ENCODE data around the gene PRSS8. TPM values are rescaled to one million over a fixed set of nuclear protein-coding genes. Genes with fewer than 3 reads are reported as not detected.
"Not testable (repeated sequence)": the region's sequence is repeated elsewhere in the genome, so short reads cannot be mapped to it uniquely, and the experiment has no call there.

Gene PRSS8
- total RNA-seq, 2 experiments from 2014 or later, result not detected

DNA sequence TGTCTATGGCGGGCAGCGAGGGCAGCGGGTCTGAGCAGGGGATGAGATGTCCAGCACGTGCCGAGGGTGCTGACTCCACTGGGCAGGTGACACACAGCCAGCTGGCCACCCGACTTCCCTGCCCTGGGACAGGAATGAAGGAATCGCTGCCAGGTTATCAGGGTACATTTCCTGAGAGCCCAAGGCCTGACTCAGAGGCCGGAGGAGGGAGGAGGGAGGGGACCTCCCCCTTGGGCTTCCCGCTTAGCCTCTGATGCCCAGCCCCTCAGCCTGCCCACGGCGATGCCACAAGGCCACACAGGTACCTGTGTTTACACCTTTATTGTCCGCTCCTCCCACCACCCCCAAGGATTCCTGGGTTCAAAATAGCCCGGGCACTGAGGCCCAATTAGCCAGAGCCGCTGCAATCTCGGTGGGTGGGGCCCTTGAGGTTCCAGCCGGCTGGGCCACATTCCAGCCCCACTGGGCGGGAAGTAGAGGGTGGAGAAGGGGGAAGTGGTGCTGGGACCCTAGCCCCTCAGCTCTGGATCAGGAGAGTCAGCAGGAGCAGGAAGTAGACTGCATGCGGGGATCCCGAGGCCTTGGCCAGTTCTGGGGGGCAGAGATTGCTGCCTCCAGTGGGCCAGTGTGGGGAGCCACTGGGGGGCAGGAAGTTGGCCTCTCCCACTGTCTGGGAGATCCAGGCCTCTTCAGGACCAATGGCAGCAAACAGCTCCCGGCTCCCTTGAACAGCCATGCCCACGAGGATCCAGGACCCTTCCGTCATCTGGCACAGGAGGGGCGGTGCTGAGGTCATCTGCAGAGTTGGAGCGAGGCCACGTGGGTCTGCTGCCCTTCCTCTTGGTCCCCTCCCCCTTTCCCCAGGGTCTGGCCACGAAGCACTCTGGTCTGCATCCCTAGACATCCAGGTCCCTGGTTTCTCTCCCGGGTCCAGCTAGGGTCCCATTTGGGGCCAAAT is 3.4 kb upstream of the PRSS8 start:
- no peaks in the 10 kb centered on the region for H3K9me3 Mint-ChIP-seq
- H3K4me1 Mint-ChIP-seq (ENCODE audit: low read depth), result peaks cover 7% of the 10 kb centered on the region
- no peak for DNase-seq
- TF ChIP-seq, protein P1, sequence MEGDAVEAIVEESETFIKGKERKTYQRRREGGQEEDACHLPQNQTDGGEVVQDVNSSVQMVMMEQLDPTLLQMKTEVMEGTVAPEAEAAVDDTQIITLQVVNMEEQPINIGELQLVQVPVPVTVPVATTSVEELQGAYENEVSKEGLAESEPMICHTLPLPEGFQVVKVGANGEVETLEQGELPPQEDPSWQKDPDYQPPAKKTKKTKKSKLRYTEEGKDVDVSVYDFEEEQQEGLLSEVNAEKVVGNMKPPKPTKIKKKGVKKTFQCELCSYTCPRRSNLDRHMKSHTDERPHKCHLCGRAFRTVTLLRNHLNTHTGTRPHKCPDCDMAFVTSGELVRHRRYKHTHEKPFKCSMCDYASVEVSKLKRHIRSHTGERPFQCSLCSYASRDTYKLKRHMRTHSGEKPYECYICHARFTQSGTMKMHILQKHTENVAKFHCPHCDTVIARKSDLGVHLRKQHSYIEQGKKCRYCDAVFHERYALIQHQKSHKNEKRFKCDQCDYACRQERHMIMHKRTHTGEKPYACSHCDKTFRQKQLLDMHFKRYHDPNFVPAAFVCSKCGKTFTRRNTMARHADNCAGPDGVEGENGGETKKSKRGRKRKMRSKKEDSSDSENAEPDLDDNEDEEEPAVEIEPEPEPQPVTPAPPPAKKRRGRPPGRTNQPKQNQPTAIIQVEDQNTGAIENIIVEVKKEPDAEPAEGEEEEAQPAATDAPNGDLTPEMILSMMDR (IDR thresholded peaks at IDR 0.05), result no peak
- ATAC-seq, result no peak
- H3K4me3 Mint-ChIP-seq, result no peak overlapping the region
- POLR2A ChIA-PET, result interaction anchor here (1.2 kb wide), 1 partner anchor 41 kb away, joined by 6 read pairs; the partner anchor contains the start of gene FUS
- intact Hi-C loops (cut with micrococcal nuclease), result no loop called here
- no peaks in the 10 kb centered on the region for H3K27me3 Mint-ChIP-seq
- CTCF ChIA-PET, result no interaction called here
- no peaks in the 10 kb centered on the region for H3K36me3 Mint-ChIP-seq (ENCODE audit: low read depth)
- no peak overlapping the region for H3K27ac Mint-ChIP-seq

DNA sequence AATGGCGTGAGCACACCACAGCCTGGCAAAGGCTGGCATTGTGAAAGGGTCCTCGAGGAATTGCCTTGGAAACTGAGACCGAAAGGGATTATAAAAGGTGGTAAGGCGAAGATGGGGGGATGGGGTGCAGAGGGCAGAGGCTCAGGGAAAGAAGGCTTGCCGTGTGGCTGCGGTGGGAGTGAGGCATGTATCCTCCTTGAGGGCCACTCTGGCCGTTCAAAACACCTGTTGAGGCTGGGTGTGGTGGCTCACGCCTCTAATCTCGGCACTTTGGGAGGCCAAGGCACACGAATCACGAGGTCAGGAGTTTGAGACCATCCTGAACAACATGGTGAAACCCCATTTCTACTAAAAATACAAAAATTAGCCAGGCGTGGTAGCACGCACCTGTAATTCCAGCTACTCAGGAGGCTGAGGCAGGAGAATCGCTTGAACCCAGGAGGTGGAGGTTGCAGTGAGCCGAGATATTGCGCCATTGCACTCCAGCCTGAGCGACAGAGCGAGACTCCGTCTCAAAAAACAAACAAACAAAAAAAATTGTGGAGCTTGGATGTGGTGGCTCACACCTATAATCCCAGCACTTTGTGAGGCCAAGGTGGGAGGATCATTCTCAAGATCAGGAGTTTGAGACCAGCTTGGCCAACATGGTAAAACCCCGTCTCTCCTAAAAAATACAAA is 1.4 kb upstream of the PRSS8 start:
- H3K27me3 Mint-ChIP-seq; ATAC-seq; H3K4me1 Mint-ChIP-seq (ENCODE audit: low read depth); H3K36me3 Mint-ChIP-seq (ENCODE audit: low read depth); H3K4me3 Mint-ChIP-seq; H3K27ac Mint-ChIP-seq; DNase-seq; H3K9me3 Mint-ChIP-seq; intact Hi-C loops (cut with micrococcal nuclease): not testable (repeated sequence)
- CTCF ChIA-PET, result interaction anchor here (1.0 kb wide), 1 partner anchor 151 kb away, joined by 3 read pairs; no protein-coding TSS in a partner anchor
- POLR2A ChIA-PET, result interaction anchor here (1.0 kb wide), 1 partner anchor 43 kb away, joined by 4 read pairs; the partner anchor contains the start of gene FUS

DNA sequence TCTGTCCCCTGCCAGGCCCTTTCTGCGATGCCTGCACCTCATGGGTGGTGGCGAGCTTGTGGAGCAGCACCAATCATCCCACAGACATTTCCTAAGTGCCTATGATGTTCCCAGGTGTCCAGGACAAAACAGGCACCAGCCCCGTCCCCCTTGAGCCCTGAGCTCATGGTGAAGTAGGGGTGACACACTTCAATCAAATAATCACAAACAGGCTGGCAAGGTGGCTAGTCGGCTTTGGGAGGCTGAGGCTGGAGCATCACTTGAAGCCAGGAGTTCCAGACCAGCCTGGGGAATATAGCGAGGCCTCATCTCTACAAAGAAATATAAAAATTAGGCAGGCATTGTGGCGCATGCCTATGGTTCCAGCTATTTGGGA is 748 bp upstream of the PRSS8 start:
- Mint-ChIP-seq H3K36me3 (ENCODE audit: low read depth) (no peaks in the 10 kb centered on the region), H3K9me3 (no peaks in the 10 kb centered on the region), H3K4me3 (no peak overlapping the region), H3K4me1 (ENCODE audit: low read depth) (peaks cover 2% of the 10 kb centered on the region), H3K27me3 (no peaks in the 10 kb centered on the region), H3K27ac (no peak overlapping the region)
- ChIA-PET POLR2A (interaction anchor here (1.0 kb wide), 1 partner anchor 44 kb away, joined by 4 read pairs; the partner anchor contains the start of gene FUS), CTCF (interaction anchor here (1.6 kb wide), 1 partner anchor 20 kb away, joined by 3 read pairs; no protein-coding TSS in a partner anchor)
- intact Hi-C loops (cut with micrococcal nuclease), result no loop called here
- ATAC-seq (no peak), DNase-seq (no peak)
- TF ChIP-seq, protein P1 (IDR thresholded peaks at IDR 0.05), result no peak

DNA sequence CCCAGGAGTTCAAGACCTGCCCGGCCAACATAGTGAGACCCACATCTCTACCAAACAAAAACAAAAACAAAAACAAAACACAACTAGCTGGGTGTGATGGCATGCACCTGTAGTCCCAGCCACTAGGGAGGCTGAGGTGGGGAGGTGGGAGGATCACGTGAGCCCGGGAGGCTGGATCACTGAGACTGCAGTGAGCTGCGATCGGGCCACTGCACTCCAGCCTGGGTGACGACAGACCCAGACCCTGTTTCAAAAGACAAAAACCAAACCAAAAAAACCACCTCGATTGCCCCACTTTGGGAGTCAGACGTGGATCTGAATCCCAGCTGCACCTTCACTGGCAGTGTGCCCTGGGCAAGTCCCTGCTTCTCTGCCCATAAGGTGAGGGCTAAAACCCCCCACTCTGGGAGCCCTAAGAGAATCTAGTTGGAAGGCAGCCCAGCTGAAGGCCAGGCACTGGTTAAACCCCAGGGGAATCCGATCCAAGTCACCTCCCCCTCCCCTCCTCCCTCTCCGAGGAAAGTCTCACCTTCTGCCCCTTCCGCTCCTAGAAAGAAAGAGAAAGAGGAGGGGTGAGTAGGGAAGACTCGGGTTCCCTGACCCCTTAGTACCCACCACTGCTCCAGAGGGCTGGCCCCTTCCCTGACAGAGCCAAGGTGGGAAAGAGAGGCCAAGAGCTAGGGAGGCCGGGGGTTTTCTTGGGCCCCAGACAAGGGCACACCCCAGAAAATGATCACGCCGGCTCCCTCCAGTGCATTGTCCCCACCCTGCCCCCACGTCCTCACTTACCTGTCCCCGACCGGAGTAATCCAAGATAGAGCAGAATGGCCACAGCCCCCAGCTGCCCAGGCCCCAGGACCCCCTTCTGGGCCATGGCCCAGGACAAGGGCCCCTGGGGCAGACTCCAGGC is 647 bp downstream of the PRSS8 start:
- Mint-ChIP-seq H3K4me1 (ENCODE audit: low read depth) (no peaks in the 10 kb centered on the region), H3K36me3 (ENCODE audit: low read depth) (no peaks in the 10 kb centered on the region), H3K9me3 (no peaks in the 10 kb centered on the region), H3K27me3 (no peaks in the 10 kb centered on the region), H3K4me3 (no peak overlapping the region), H3K27ac (no peak overlapping the region)
- TF ChIP-seq, protein P1 (IDR thresholded peaks at IDR 0.05), result no peak
- no peak for DNase-seq
- CTCF ChIA-PET, result interaction anchor here (1.6 kb wide), 1 partner anchor 22 kb away, joined by 3 read pairs; no protein-coding TSS in a partner anchor
- ATAC-seq, result no peak
- intact Hi-C loops (cut with micrococcal nuclease), result no loop called here
- POLR2A ChIA-PET, result interaction anchor here (0.6 to 1.6 kb wide), 3 partner anchors 10 to 248 kb away, joined by 3 to 5 read pairs (median 4); partner anchors contain the start of gene KAT8

All from activated CD8-positive, alpha-beta T cell treated with anti-CD3 and anti-CD28 coated beads for 36 hours (primary cell).